Measurements from ENCODE around the gene SATB1. TPM values are rescaled to one million over a fixed set of nuclear protein-coding genes. Genes with fewer than 3 reads are reported as not detected.

The SATB1 gene
- total and polyA plus RNA-seq, 2 of the 4 experiments (the other 2 are of a cell fraction): 7.5 to 10.7 TPM

DNA sequence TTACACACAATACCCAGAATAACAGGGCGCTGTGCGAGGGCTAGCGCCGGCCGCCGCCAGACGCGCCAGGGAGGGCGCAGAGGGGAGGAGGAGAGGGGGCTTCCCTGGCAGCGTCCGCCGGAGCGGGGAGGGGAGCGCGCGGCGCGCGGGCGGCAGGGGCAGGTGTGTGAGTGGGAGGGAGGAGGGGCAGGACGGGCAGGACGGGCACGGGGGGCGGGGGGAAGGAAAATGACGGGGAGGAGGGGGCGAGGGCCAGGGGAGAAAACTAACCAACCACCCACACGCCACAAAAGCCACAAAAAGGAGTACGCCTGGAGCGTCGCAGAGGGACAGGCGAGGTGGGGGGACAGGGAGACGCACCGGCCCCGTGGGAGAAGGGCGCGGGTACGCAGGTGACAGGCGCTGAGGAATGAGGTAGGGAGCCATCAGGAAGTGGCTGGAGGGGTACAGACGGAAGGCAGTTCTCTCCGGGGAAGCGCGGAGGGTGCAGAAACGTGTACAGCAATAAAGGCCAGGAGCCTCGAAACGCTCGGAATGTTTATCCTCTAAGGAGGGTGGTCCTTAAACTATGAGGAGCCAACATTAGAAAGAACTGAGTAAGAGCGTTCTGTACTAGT lies 610 bp upstream of the SATB1 start:
- H4K20me1 ChIP-seq (ENCODE audit: insufficient read depth, low read length): no peaks in the 10 kb centered on the region
- no peak overlapping the region for H3K23ac ChIP-seq (ENCODE audit: low read depth, low read length)
- no peak for TF ChIP-seq RFX5 (IDR thresholded peaks at IDR 0.05; ENCODE audit: low read depth, low read length)
- TF ChIP-seq, protein P1, sequence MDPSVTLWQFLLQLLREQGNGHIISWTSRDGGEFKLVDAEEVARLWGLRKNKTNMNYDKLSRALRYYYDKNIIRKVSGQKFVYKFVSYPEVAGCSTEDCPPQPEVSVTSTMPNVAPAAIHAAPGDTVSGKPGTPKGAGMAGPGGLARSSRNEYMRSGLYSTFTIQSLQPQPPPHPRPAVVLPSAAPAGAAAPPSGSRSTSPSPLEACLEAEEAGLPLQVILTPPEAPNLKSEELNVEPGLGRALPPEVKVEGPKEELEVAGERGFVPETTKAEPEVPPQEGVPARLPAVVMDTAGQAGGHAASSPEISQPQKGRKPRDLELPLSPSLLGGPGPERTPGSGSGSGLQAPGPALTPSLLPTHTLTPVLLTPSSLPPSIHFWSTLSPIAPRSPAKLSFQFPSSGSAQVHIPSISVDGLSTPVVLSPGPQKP (IDR thresholded peaks at IDR 0.05; ENCODE audit: borderline replicate concordance, low read depth, low read length): no peak
- TF ChIP-seq NFE2L2 (IDR thresholded peaks at IDR 0.05; ENCODE audit: low read depth, low read length): no peak
- TF ChIP-seq RCOR1 (IDR thresholded peaks at IDR 0.05; ENCODE audit: insufficient replicate concordance, low read length): no peak
- no peak for TF ChIP-seq MXI1 (IDR thresholded peaks at IDR 0.05; ENCODE audit: borderline replicate concordance, low read depth, low read length)
- H4K91ac ChIP-seq (ENCODE audit: insufficient read depth, low read depth, low read length): no peak overlapping the region
- H3K9me3 ChIP-seq (ENCODE audit: control insufficient read depth, insufficient read depth, low read length): no peaks in the 10 kb centered on the region
- intact Hi-C loops (cut with micrococcal nuclease): loop anchor here (2.0 kb wide), 1 partner anchor 15 kb away; no protein-coding TSS in a partner anchor
- no peak overlapping the region for H2BK120ac ChIP-seq (ENCODE audit: low read depth, low read length)
- H2BK5ac ChIP-seq (ENCODE audit: low read depth, low read length, poor library complexity, severe bottlenecking): no peak overlapping the region
- no peak overlapping the region for H3K18ac ChIP-seq (ENCODE audit: low read depth, low read length)
- H3K56ac ChIP-seq (ENCODE audit: extremely low read depth, insufficient read depth, low read length): no peak overlapping the region
- H3K9me1 ChIP-seq (ENCODE audit: insufficient read depth, low read length): no peaks in the 10 kb centered on the region
- no peak overlapping the region for H2AK5ac ChIP-seq (ENCODE audit: low read depth, low read length)
- CTCF ChIA-PET: no interaction called here
- H3K36me3 ChIP-seq (ENCODE audit: control insufficient read depth, insufficient read depth, low read length): no peaks in the 10 kb centered on the region
- H2AK9ac ChIP-seq (replicated peaks; ENCODE audit: low read depth, low read length, poor library complexity): no peak overlapping the region
- no peak overlapping the region for H2BK15ac ChIP-seq (ENCODE audit: low read depth, low read length)
- H3K4me1 ChIP-seq (ENCODE audit: control insufficient read depth, insufficient read depth, low read length): no peaks in the 10 kb centered on the region; the same call in 1 of the 2 replicates
- H3K79me1 ChIP-seq (ENCODE audit: low read depth in 1 of 2, low read length in 2 of 2): no peaks in the 10 kb centered on the region
- no peak overlapping the region for H3K14ac ChIP-seq (replicated peaks; ENCODE audit: low read depth, low read length)
- no peak overlapping the region for H4K8ac ChIP-seq (ENCODE audit: low read depth in 2 of 2, low read length in 2 of 2)
- 4% methylated on average over 11 of the region's 47 CpGs; no CpG with 5 or more reads in 1 of the 2 experiments for WGBS, 2 experiments (ENCODE audit: extremely low coverage in 2 of 2, insufficient read length in 1 of 2)
- H2BK20ac ChIP-seq (ENCODE audit: low read depth, low read length): no peak overlapping the region
- H3K27ac ChIP-seq (ENCODE audit: insufficient read depth, low read length): no peak overlapping the region
- peaks cover 9% of the 10 kb centered on the region for H3K27me3 ChIP-seq (ENCODE audit: control insufficient read depth, insufficient read depth, low read length)
- H2AFZ ChIP-seq (replicated peaks; ENCODE audit: low read length, poor library complexity): peak overlapping the region; percentile 92
- H3K4ac ChIP-seq (ENCODE audit: low read depth, low read length): no peak overlapping the region
- H3K4me3 ChIP-seq (ENCODE audit: insufficient read depth, low read depth, low read length): peak overlapping the region; percentile 84
- peak overlapping the region; percentile 97 for H3K4me2 ChIP-seq (ENCODE audit: low read depth, low read length)
- no peak overlapping the region for H3K9ac ChIP-seq (ENCODE audit: low read depth, low read length)
- POLR2A ChIA-PET (ENCODE audit: unreplicated experiment): no interaction called here
- no TSS peak for BruUV-seq (replicated peaks)
- no peak overlapping the region for H4K5ac ChIP-seq (ENCODE audit: low read depth, low read length)
- DNase-seq: no peak
- dilution Hi-C loops (cut with HindIII; ENCODE audit: low sequenced_read_pairs, unreplicated experiment): no loop called here
- ATAC-seq (ENCODE audit: low read depth): peak; percentile 35
- in situ Hi-C loops (cut with MboI; ENCODE audit: low sequenced_read_pairs): no loop called here

Measured in IMR-90 (cell line).